H1 (cell line): ENCODE results near the gene ZBTB43.
"Not testable (repeated sequence)": the region's sequence is repeated elsewhere in the genome, so short reads cannot be mapped to it uniquely, and the experiment has no call there.

Experiments
- CBX5 ChIP-seq: fragments of 300-800, 300-1000 bp; sonication (generic); IDR thresholded peaks from 2 replicates; pipeline ENCODE4 v1.7.1; 2016; ENCODE audit warnings: antibody characterized with exemption, low read length, low read depth
- EZH2 ChIP-seq: fragments of 200-600 bp; sonication (generic); IDR thresholded peaks from 2 replicates; pipeline ENCODE4 v1.7.1; 2012; ENCODE audit warnings: low read depth, mild to moderate bottlenecking, moderate library complexity, low read length, inconsistent platforms; ENCODE audit not compliant: severe bottlenecking
- JUN ChIP-seq: IDR thresholded peaks from 2 replicates; pipeline ENCODE4 v1.6.1; 2011; ENCODE audit warnings: low read depth, mild to moderate bottlenecking, improper control_type of control experiment, low read length
- POLR2A ChIP-seq, 2 experiments: IDR thresholded peaks; 1 replicate in 1 of 2; 2 replicates in 1 of 2; pipeline ENCODE4 v1.6.1; 2011; ENCODE audit warnings: low read depth in 2 of 2, low read length in 2 of 2, mild to moderate bottlenecking in 2 of 2; ENCODE audit errors: control extremely low read depth in 1 of 2
- POLR2AphosphoS5 ChIP-seq: IDR thresholded peaks from 2 replicates; pipeline ENCODE4 v1.6.1; 2011; ENCODE audit warnings: low read depth, low read length
- RFX5 ChIP-seq: IDR thresholded peaks from 2 replicates; pipeline ENCODE4 v1.6.1; 2011; ENCODE audit warnings: low read depth, low read length, improper control_type of control experiment, borderline replicate concordance
- SIX5 ChIP-seq: IDR thresholded peaks from 2 replicates; pipeline ENCODE4 v1.6.1; 2011; ENCODE audit warnings: mild to moderate bottlenecking, low read depth, low read length
- TAF1 ChIP-seq: IDR thresholded peaks from 2 replicates; pipeline ENCODE4 v1.6.1; 2011; ENCODE audit warnings: mild to moderate bottlenecking, low read depth, low read length
- YY1 ChIP-seq: IDR thresholded peaks from 2 replicates; pipeline ENCODE4 v1.6.1; 2011; ENCODE audit warnings: low read depth, mild to moderate bottlenecking, low read length
- TF ChIP-seq, protein P1 (sequence below), 3 experiments: IDR thresholded peaks; 1 replicate in 2 of 3; 2 replicates in 1 of 3; pipeline versions ENCODE4 v1.5.1 to v1.6.1; 2011; ENCODE audit warnings: low read length in 3 of 3, mild to moderate bottlenecking in 3 of 3, inconsistent platforms in 2 of 3, low read depth in 1 of 3, moderate library complexity in 1 of 3; ENCODE audit not compliant: insufficient read depth in 1 of 3; ENCODE audit errors: control extremely low read depth in 1 of 3

DNA sequence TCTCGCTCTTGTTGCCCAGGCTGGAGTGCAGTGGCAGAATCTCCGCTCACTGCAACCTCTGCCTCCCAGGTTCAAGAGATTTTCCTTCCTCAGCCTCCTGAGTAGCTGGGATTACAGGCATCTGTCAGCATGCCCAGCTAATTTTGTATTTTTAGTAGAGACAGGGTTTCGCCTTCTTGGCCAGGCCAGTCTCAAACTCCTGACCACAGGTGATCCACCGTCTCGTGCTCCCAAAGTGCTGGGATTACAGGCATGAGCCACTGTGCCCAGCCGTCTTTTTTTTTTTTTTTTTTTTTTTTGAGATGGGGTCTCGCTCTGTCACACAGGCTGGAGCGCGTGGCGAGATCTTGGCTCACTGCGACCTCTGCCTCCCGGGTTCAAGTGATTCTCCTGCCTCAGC, 5.4 kb downstream of the ZBTB43 start:
- TF ChIP-seq SIX5; POLR2AphosphoS5; JUN; YY1; EZH2; CBX5; TAF1; POLR2A (IDR thresholded peaks at IDR 0.05; ENCODE audit: control extremely low read depth in 1 of 2, low read depth in 2 of 2, low read length in 2 of 2); RFX5: not testable (repeated sequence)
- TF ChIP-seq, protein P1, sequence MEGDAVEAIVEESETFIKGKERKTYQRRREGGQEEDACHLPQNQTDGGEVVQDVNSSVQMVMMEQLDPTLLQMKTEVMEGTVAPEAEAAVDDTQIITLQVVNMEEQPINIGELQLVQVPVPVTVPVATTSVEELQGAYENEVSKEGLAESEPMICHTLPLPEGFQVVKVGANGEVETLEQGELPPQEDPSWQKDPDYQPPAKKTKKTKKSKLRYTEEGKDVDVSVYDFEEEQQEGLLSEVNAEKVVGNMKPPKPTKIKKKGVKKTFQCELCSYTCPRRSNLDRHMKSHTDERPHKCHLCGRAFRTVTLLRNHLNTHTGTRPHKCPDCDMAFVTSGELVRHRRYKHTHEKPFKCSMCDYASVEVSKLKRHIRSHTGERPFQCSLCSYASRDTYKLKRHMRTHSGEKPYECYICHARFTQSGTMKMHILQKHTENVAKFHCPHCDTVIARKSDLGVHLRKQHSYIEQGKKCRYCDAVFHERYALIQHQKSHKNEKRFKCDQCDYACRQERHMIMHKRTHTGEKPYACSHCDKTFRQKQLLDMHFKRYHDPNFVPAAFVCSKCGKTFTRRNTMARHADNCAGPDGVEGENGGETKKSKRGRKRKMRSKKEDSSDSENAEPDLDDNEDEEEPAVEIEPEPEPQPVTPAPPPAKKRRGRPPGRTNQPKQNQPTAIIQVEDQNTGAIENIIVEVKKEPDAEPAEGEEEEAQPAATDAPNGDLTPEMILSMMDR (IDR thresholded peaks at IDR 0.05; ENCODE audit: control extremely low read depth in 1 of 3, insufficient read depth in 1 of 3, low read depth in 1 of 3, low read length in 3 of 3), result not testable (repeated sequence)
